IPS-NIHi7 (cell line): ENCODE results near the gene KLHDC4.

Experiments
- DNase-seq: peaks from one replicate; pipeline ENCODE4 v3.0.0; 2012; ENCODE audit warnings: mixed read lengths; ENCODE audit errors: extremely low spot score

The KLHDC4 gene

DNA sequence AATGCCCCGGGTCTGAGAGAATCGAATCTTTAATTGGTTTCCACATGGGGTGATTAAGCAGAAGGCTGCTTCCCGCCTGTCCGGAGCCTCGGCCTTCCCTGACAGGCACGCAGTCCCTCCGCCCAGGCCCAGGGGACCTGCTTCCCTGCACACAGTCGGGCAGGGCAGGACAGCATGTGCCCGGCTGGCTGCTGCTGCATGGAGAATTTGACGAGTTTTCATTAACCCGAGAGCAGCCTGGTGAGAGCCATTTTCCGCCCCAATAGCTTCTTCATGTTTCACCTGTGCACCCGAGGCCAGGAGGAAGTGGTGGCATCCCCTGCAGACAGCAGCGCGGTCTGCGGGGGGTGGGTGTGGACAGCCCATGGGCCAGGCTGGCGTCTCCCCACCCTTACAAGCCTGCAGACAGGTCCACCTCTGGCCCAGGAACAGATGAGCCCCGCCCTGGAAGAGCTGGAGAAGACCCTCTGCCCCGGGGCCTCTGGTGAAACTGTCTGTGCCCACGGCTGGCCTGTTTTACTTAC, 67.0 kb downstream of the KLHDC4 start:
- DNase-seq: no peak

GRCh38 chr16:87698241-87698640, 67.5 kb downstream of the KLHDC4 start:
- no peak for DNase-seq

DNA sequence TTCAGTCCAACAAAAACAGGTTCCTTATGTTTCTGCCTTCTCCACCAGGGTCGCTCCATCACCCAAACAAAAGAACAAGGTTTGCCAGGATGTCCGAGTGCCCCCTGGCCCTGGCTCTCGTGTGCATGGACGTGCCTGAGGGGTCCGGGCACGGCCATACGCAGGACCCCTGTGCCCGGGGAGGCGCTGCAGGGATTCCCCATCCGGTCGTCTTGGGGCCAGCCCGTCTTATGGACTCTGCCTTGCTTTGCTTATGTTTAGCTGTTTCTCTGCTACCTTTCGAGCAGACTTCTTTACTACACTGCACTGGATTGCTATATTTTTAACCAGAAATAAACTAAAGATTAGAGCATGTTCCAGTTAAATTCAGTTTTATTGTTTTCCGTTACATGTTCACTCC, 68.0 kb downstream of the KLHDC4 start:
- no peak for DNase-seq

GRCh38 chr16:87697256-87697655, 68.5 kb downstream of the KLHDC4 start:
- no peak for DNase-seq

DNA sequence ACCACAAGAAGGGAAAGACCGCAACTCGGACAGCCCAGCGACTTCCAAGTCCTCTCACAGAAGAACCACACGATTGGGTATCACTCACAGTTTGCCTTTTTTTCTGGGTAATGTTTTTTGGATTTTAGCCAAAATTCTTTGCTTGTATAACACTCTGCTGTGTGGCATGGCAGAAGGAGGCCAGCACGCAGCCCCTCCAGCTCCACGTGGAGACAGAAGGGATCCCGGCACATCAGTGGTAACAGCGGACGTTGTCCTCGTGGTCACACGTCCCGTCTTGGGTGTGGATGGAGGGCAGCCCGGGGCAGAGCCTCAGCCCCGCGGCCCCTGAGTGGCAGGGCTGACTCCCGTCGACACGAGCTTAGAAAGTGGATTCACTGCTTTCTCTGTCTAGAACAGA, 69.1 kb downstream of the KLHDC4 start:
- no peak for DNase-seq

DNA sequence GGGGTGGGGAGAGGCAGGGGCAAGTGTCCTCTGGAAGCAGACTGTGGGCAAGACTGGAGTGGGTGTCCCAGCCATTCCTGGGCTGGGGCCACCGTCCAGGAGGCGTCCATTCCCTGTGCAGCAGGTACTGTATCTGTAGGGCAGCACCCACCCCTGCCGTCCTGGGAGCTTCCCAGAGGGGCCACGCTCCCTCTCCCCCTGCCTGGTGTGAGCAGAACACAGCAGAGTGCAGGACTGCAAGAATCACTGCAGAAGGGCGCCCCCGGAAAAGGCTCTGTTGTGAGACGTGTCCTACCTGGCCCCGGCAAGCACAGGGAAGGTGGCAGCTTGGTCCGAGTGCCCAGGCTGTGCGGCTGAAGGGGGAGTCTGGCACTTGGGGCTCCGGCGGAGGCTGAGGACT, 70.3 kb downstream of the KLHDC4 start:
- no peak for DNase-seq

GRCh38 chr16:87694441-87695125, 71.2 kb downstream of the KLHDC4 start:
- DNase-seq: no peak

DNA sequence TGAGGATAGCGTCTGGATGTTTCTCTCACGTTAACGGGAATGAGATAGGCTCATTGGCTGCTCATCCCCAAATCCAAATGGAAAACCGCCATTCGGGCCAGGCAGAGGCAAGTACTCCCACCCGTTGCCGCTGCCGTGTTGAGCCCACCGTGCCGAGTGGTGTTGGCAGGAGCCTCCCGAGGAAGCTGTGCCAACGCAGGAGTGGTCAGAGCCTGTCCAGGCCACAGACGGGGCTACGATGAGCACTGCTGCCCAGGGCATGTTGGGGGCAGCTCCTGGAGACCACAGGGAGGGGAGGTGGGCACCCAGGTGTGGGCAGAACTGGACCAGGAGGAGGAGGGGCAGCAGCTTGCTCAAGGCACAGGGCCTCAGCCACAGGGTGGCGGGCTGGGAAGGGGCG, 72.0 kb downstream of the KLHDC4 start:
- DNase-seq: no peak

DNA sequence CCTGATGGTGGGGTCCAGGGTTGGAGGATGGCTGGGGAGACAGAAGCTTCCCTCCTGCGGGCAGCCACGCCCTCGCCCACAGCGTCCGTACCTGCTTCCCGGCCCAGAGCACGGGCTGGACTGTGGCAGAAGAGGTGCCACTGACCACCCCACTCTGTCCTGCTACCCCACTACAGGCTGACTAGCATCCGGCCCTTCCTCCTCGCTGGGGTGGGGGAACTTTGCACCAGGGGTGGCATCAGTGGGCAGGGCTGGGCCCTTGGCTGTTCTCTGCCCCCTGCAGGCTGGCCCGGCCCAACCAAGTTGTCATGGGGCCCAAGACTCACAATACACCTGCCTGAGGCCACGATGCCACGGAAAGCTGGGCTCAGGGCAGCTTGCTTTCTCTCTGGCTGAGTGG, 73.0 kb downstream of the KLHDC4 start:
- no peak for DNase-seq

DNA sequence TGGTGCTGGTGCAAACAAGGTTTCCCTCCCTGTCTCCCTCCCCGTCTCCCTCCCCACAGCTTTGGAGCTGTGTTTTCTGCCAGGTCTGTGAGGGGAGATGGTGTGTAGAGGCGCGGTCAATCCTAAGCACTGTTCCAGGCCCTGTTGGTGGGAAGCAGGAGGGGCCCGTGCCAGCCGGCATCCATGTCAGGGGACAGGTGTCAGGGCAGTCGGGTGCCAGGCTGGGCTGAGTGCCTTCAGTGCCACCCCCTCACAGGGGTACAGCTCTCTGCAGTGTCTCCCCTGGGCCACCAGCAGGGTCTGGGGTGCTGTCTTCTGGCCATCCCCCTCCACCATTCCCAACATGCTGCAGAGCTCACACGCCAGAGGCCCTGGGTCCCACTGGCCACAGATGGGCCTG, 73.6 kb downstream of the KLHDC4 start:
- DNase-seq: no peak

DNA sequence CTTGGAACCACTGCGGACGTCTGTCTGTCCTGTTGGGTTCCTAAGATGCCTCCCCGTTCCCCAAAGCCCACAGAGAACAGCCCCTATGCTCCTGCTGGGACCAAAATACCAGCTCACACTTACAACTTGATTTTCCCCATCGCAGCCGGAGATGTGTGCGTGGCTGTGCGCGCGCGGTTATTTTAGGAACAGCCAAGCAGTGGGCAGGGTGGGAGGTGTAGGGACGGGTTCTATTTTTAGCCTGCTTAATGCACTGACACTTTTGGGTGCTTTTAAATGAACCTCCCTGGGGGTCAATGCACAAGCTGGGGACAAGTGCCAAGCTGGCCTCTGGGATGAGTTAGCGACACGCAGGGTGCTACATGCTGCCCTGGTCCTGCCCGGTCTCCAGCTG, 74.1 kb downstream of the KLHDC4 start:
- DNase-seq: no peak

GRCh38 chr16:87690911-87691685, 74.7 kb downstream of the KLHDC4 start:
- DNase-seq: no peak

GRCh38 chr16:87689956-87690465, 75.8 kb downstream of the KLHDC4 start:
- no peak for DNase-seq

DNA sequence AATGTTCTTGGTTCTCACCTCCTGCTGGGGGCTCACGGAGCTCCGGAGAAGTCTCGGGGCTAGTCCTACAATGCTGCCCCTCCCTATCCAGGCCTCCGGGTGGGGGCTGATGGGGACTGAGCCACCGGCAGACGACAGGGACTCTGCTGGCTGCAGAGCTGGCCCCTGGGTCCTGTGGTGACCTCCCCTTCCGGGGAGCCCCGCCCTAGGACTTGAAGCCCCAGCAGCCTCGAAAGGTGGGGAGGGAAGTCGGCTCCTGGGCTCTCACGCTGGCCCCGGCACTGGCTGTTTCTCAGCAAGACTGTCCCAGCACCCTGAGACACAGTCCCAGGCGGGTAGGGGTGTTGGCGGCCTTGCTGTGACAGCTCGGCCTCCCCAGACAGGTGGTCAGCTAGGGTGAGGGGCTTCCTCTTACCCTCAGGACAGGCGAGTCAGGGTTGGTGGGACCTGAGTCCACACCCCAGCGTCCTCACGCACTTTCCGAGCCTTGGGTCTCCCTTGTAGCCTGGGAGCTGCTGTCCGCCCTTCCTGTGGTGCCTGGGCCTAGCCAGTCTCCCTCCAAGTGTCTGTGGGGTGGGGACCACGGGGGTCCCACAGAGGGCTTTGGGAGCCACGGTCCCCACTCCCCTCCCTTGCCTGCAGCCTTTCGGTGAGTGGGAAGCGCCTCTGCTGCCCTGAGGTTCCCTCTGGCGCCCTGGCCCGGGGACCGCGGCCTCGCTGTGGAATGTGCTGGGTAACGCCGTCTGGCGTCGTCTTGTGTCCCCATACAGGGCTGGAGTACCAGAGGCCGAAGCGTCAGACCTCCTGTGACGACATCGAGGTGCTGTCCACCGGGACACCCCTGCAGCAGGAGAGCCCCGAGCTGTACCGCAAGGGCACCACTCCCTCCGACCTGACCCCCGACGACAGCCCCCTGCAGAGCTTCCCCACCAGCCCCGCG, 76.6 kb downstream of the KLHDC4 start:
- no peak for DNase-seq

GRCh38 chr16:87687998-87688529, 77.7 kb downstream of the KLHDC4 start:
- no peak for DNase-seq

DNA sequence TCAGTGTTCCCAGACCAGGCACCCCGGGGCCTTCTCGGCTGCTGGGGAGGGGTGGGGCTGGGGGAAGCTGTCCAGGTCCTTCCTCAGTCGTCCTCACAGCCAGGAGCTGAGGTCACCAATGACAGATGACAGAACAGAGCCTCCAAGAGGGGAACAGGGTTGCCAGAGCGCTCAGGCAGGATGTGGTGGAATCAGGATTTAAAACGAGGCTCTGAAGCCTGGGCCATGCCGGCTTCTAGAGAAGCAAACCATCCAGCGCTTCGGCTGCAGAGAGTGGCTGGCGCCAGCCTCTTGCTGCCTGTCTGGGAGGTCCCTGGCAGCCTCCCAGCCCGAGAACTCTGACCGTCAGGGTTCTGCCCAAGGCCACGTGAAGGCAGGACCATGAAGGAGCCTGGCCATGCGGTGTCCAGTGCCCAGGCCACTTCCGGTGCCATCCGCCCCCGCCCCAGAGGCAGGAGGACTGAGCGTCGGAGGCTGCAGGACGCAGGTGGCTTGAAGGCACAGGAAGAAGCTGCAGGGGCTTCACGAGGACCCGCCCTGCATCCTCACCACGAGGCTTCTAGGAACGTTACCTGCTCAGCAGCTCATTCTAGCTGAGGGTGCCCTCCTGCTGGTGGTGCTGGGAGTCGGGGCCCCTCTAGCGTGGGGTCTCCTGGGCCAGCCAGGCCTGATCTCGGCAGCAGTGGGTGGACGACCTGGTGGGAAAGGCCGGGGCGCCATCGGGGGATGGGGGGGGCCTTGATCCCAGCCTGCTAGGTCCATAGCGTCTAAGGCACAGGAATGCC, 78.5 kb downstream of the KLHDC4 start:
- DNase-seq: no peak

GRCh38 chr16:87686697-87687096, 79.1 kb downstream of the KLHDC4 start:
- no peak for DNase-seq

- no peak for DNase-seq
These were observed 80.0 kb downstream of the KLHDC4 start for GRCh38 chr16:87685766-87686165.

GRCh38 chr16:87685405-87685755, 80.4 kb downstream of the KLHDC4 start:
- DNase-seq: no peak

- DNase-seq: no peak
These were observed 80.9 kb downstream of the KLHDC4 start for GRCh38 chr16:87684711-87685404.
